Fibroblast of skin of left quadriceps (primary cell): ENCODE measurements around the gene DPYSL4.

ENCODE experiments used
- DNase-seq, 2 experiments: peaks; one replicate each; pipeline ENCODE4 v3.0.0-alpha.2; 2013; ENCODE audit warnings: low read depth in 2 of 2

DPYSL4 gene

DNA sequence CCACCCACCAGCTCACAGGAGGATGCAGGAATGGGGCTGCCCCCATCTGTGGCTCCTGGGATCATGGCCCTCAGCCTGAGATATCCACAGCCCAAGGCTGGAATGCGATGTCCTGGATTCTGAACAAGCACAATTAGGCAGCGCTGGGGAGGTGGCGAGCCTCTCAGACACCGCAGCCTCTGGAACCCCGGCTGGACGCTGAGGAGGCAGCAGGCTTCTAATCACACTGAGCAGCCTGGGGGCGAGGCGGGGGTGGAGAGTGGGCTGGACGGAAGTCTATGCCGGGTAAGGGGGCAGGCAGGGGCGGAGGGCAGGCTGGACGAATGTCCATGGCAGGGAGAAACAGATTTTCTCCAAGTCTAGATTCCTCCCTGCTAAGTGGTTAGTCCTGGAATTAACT lies 56.4 kb downstream of the DPYSL4 start:
- no peak for DNase-seq

DNA sequence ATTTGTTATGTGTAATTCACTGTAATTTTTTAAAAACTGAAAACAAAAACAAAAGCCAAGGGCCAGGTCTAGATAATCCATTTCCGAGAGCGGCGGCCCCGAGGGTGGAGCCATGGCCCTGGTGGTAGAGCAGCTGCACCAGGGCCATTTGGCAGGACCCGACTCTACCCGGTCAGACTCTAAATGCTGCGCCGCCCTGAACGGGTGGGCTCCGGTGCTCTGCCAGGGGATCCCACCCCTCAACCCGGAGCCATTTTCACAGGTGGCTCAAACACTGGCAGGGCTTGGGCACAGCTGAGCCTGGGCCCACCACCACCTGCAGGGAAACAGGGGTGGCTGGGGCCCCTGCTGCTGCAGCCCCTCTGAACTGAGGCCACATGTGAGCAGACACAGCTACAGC lies 56.9 kb downstream of the DPYSL4 start:
- DNase-seq = no peak

DNA sequence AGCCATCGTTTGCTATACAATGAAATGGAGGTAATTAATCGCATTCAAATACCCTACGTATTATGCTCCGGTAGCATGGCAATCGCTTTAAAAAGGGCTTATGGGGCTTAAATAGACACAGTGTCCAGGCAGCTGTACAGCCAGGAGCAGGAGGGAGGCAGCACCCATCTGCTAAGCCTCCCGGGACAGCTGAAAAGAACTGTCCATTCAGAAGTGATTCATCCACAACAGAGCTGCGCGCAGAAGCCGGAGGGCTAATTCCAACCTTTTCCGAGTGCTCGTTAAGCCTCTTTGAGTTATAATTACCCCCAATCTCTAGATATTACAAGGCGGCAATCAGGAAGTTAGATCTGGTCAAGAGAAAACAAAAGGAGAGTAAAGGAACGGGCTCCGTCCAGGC lies 58.3 kb downstream of the DPYSL4 start:
- DNase-seq = no peak

DNA sequence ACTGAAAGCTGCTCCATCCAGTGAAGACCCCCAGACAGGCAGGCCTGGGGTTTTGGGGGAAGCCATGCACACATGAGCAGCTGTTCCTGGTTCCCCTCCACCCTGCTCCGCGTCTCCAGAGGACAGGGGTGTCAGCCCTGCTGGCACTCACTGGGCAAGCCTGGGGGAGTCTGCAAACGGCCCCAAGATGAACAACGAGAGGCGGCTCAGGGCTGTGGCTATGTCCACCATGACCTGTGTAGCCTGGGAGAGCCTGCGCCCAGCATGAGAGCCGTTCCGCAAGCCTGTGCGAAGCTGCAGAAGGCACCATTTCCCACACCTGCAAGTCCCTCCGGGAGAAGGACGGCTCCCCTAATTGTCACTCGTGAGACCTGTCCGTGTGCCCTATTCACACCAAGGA lies 59.5 kb downstream of the DPYSL4 start:
- no peak for DNase-seq

DNA sequence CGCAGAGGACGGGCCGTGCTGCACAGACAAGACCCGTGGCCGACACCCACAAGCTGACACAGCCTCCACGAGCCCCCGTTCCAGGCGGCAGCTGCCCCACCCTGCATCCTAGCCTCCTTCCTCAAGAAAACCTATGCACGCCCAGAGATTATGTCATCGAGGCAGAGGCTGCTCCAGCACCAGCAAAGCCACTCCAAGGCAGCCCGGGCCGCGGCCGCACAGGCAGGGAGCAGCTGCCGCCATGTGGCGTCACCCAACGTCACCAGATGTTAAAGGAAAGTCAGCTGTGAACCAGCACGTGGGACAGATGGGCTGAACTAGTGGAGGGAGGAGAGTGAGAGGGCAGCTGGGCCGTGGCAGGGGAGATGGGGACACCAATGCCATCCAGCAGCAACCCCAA lies 61.2 kb downstream of the DPYSL4 start:
- DNase-seq = no peak

DNA sequence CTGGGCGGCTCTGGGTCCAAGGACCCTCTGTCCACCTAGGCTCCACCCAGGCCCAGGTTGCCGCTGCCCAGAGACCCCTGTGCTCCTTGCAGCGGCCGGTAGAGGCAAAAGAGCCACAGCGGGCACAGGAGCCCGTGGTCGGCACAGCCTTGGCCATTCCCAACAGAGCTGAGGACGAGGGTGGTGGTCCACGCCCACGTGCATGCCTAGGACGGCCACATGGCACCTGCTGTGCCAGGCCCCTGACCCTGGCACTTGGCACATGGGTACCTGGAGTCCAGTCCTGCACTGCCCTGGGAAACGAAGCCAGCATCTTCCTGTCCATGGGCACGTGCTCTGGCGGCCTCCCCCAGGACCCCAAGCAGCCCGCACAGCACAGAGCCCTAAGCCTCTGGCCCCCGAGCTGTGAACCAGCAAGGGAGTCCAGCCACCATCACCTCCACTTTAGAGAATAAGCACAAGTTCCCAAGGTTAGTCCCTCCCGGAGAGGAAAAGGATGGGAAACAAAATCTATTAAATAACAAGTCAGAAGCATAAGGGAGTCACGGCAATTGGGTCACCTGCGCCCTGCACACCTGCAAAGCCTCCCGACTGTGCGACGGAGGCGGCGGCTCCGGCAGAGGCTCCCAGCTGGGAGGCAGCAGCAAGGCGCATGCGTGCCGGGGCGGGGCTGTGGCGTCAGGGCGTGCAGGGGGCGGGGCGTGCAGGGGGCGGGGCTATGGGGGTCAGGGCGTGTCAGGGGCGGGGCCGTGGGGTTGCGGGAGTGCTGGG lies 61.9 kb downstream of the DPYSL4 start:
- DNase-seq = no peak

DNA sequence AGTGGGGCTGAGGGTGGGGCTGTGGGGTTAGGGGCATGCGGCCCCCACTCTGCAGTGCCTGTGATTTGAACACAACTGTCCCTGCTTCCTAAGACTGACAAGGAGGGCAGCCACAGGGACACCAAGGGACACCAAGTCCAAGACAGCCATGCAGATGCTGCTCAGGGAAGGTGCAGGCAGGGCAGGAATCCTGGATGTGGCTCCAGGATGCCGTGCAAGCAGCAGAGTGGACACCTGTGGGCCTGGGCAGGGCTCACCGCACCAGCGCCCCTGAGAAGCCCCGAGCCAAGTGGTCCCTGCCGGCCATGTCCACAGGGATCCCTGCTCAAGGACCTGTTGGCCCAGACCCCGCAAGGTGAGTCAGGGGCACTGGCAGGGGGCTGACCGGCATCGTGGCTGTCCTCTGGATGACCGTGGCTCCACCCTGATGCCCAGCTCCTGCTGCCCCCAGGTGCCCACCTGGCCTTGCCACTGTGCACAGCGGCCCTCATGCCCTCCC lies 62.5 kb downstream of the DPYSL4 start:
- DNase-seq = no peak

DNA sequence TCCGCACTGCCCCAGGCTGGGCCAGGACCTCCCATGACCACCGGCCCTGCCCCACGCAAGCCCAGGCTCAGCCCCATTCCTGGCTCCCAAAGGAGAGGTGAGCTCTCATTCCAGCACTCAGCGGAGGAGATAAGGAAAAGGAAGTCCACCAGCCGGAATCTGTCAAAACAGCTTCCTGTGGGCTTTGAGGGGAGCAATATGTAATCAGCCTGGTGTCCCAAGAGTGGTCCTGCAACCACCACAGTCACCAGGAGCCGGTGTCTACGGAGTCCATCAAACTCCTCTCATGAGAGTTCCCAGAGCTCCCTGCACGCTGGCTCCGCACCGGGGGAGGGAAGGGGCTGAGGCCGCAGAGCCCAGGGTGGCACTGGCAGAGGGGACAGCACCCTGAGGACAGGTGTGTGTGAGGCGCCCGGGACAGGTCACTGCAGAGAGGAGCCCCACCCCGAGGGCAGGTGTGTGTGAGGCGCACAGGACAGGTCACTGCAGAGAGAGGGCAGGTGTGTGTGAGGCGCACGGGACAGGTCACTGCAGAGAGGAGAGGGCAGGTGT lies 63.2 kb downstream of the DPYSL4 start:
- no peak for DNase-seq

DNA sequence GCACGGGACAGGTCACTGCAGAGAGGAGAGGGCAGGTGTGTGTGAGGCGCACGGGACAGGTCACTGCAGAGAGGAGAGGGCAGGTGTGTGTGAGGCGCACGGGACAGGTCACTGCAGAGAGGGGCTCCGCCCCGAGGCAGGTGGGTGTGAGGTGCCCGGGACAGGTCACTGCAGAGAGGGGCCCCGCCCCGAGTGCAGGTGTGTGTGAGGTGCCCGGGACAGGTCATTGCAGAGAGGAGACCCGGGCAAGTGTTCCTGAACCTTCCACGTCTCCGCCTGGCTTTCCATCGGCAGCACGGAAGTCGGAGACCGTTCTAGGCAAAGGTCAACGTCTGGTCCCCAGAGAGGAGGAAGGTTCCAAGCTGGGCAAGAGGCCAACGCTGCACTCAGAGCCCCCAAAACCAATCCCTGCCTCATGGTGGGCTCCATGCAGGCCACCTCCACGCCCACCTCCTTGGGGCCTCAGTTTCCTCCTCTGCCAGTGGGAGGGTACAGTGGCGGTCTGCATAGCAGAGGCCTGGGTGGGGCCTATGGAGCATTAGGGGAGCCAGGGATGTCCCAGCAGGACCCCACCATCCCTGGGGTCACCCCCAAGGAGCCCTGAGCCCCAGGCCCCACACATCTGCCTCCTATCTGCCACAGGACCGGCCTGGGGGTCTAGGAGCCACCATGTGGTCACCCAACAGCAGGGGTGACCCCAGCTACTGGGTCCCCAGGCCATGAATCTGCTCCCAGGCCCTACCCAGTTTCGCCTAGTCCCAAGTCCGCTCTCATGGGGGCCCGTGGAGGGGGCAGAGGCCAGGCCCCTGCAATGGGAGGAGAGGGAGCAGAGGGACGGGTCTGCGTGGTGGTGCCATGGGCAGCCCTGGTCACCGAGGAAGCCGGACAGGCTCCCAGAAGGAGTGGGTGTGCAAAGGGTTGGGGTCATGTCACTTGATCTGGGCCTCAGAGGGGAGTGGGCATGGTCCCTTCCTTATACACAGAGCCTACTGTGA lies 64.0 kb downstream of the DPYSL4 start:
- DNase-seq = no peak

DNA sequence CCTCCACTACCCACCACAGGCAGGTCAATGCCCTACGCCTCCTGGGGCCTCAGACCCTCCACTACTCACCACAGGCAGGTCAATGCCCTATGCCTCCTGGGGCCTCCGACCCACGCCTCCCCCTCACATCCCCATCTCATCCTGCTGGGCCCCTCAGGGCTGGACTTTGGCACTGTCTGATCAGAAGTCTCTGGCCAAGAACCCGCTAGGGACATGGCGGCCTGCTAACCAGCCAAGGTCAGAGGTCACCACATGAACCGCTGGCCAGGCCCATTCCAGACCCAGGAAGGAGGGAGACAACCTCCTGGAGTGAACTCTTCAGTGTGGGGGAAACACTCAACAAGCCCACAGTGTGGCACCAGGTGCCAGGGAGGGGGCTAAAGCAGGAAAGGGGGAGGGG lies 65.2 kb downstream of the DPYSL4 start:
- no peak for DNase-seq

DNA sequence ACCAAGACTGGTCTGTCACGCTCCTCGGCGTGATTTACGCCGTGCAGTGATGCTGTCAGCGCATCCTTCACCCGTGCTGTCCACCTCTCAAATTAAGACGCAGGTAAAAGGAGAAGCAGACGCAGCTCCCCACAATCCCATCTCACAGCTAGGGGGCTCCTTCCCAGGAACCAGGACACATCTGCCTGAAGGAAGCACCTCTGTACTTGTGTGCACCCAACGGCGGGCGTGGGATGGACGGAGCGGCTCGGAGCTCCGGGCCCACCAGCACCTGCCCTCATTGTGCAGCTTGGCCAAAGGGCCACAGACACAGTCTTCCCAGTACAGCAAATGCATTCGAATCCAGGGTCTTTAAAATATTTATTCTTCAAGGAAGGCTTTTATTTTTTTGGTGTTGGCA lies 65.7 kb downstream of the DPYSL4 start:
- no peak for DNase-seq

DNA sequence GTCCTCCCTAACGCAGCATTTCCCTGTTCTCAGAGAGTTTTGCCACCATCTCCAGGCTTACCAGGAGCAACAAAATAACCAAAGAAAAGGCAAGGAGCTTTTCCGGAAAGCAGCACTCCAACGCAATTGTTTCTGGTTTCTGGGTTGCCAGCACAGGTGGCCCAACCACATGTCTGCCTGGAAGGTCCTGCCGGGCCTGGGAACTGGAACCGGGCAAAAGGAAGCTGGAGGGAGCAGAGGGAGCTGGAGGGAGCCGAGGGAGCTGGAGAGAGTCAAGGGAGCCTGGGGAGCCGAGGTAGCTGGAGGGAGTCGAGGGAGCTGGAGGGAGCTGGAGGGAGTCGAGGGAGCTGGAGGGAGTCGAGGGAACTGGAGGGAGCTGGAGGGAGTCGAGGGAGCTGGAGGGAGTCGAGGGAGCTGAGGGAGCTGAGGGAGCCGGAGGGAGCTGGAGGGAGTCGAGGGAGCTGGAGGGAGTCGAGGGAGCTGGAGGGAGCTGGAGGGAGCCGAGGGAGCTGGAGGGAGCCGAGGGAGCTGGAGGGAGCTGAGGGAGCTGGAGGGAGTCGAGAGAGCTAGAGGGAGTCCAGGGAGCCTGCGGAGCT lies 66.4 kb downstream of the DPYSL4 start:
- no peak for DNase-seq

DNA sequence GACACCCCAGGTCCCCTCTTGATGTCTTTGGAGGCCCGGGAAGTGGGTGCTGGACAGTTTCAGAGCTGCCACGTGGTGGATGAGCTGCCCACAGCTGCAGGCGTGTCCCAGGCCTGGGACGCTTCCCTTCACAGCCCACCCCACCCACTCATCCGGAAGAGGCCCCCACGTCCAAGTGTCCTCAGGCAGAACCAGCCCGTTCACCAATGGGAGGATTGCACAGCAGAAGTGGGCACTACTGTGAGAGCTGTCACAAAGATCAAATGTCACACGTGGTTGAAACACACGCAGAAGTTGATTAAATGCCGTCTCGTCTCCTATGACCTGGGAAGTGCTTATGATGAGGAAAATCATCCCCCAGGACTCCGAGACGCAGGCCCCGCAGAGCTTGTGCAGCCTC lies 68.1 kb downstream of the DPYSL4 start:
- DNase-seq = no peak
